ENCODE measurements around the gene DAPK1. TPM values are rescaled to one million over a fixed set of nuclear protein-coding genes. Genes with fewer than 3 reads are reported as not detected.

DAPK1 gene
- total and polyA plus RNA-seq, 2 donors (not counting 3 experiments of a cell fraction or from before 2014, with no cell fraction given) = 58.9 to 119 TPM

DNA sequence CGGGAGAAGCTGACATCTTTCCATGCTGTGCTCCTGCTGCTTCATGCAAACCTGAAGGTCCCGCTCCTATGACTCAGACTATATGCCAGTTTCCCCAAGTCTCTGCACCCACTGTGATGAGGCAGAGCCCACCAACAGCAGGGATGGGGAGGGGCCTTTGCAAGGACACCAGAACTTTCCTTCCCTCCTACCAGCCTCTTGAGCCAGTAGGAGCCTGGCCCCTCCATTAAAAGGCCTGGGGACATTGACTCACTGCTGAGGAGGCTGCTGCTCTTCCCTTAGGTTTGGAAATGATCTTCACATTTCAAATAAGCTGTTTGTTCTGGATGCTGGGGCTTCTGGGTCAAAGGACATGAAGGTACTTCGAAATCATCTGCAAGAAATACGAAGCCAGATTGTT lies 202.2 kb downstream of the DAPK1 start:
- FAIRE-seq = no peak
- TF ChIP-seq MYC (IDR thresholded peaks at IDR 0.05; ENCODE audit: low read depth, low read length) (no peak), POLR2AphosphoS5 (IDR thresholded peaks at IDR 0.05; ENCODE audit: insufficient read depth, low read depth, low read length) (no peak), GATA2 (IDR thresholded peaks at IDR 0.05; ENCODE audit: insufficient read depth, insufficient read length, low read depth, low read length) (no peak), JUN (IDR thresholded peaks at IDR 0.05; ENCODE audit: borderline replicate concordance, insufficient read depth, insufficient read length, low read depth) (no peak), POLR2A (IDR thresholded peaks at IDR 0.05; ENCODE audit: low read depth, low read length) (no peak), EZH2 (IDR thresholded peaks at IDR 0.05; ENCODE audit: borderline replicate concordance, low read depth, low read length, severe bottlenecking) (no peak), FOS (IDR thresholded peaks at IDR 0.05; ENCODE audit: borderline replicate concordance, insufficient read depth, low read length) (no peak)
- TF ChIP-seq, protein P1, sequence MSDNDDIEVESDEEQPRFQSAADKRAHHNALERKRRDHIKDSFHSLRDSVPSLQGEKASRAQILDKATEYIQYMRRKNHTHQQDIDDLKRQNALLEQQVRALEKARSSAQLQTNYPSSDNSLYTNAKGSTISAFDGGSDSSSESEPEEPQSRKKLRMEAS (IDR thresholded peaks at IDR 0.05; ENCODE audit: insufficient read depth, insufficient read length) = no peak
- TF ChIP-seq, protein P2, sequence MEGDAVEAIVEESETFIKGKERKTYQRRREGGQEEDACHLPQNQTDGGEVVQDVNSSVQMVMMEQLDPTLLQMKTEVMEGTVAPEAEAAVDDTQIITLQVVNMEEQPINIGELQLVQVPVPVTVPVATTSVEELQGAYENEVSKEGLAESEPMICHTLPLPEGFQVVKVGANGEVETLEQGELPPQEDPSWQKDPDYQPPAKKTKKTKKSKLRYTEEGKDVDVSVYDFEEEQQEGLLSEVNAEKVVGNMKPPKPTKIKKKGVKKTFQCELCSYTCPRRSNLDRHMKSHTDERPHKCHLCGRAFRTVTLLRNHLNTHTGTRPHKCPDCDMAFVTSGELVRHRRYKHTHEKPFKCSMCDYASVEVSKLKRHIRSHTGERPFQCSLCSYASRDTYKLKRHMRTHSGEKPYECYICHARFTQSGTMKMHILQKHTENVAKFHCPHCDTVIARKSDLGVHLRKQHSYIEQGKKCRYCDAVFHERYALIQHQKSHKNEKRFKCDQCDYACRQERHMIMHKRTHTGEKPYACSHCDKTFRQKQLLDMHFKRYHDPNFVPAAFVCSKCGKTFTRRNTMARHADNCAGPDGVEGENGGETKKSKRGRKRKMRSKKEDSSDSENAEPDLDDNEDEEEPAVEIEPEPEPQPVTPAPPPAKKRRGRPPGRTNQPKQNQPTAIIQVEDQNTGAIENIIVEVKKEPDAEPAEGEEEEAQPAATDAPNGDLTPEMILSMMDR (IDR thresholded peaks at IDR 0.05; ENCODE audit: extremely low read depth in 1 of 2, insufficient read depth in 1 of 2, low read depth in 1 of 2, low read length in 2 of 2) = no peak
- dilution Hi-C loops (cut with MboI; ENCODE audit: extremely low pct_ligation_motif_present, low sequenced_read_pairs) = no loop called here

More for the DNA sequence above, 202.2 kb downstream of the DAPK1 start:
- H3K4me1 ChIP-seq (ENCODE audit: control insufficient read depth, extremely low read depth, insufficient read depth, low read length) = no peaks in the 10 kb centered on the region
- H3K4me3 ChIP-seq (replicated peaks in 1 of 3; ENCODE audit: insufficient read depth in 1 of 3, low read depth in 1 of 3, low read length in 3 of 3) = no peak overlapping the region
- peaks cover 10 to 55% of the 10 kb centered on the region in 2 experiments for H3K36me3 ChIP-seq (ENCODE audit: control insufficient read depth in 2 of 2, extremely low read depth in 1 of 2, insufficient read depth in 2 of 2, low read length in 2 of 2)
- ChIA-PET POLR2A (no interaction called here), CTCF (interaction anchor here (1.3 kb wide), 1 partner anchor 15 kb away, joined by 4 read pairs; no protein-coding TSS in a partner anchor)
- no peaks in the 10 kb centered on the region for H3K9me3 ChIP-seq (replicated peaks; ENCODE audit: control insufficient read depth, insufficient read depth, low read length)
- no peak for DNase-seq (ENCODE audit: low read depth, low spot score)
- H3K27ac ChIP-seq (ENCODE audit: insufficient read depth, low read depth, low read length) = no peak overlapping the region
- H4K20me1 ChIP-seq (replicated peaks; ENCODE audit: control insufficient read depth, extremely low read depth, insufficient read depth, low read length) = no peaks in the 10 kb centered on the region
- H3K79me2 ChIP-seq (ENCODE audit: control insufficient read depth, insufficient read depth, low read length) = no peaks in the 10 kb centered on the region
- intact Hi-C loops (cut with micrococcal nuclease) = no loop called here
- H3K9me1 ChIP-seq (replicated peaks; ENCODE audit: control insufficient read depth, extremely low read depth, insufficient read depth, low read length) = no peaks in the 10 kb centered on the region
- no peak overlapping the region for H3K9ac ChIP-seq (replicated peaks; ENCODE audit: extremely low read depth, insufficient read depth, low read length)
- no peaks in the 10 kb centered on the region for H3K27me3 ChIP-seq (ENCODE audit: control insufficient read depth in 2 of 2, insufficient read depth in 2 of 2, low read length in 2 of 2)
- BruUV-seq (replicated peaks) = no TSS peak
- H2AFZ ChIP-seq (ENCODE audit: low read depth, low read length) = no peak overlapping the region
- H3K4me2 ChIP-seq (ENCODE audit: insufficient read depth, low read length) = no peak overlapping the region
